ENCODE measurements around the gene CACNB1.

CACNB1 gene

GRCh38 chr17:39175695-39176093, 21.8 kb downstream of the CACNB1 start:
- 0 out of 2 replicates have a peak, but pooled peaks cover 7% of the 10 kb centered on the region for H3K4me1 ChIP-seq (ENCODE audit: control insufficient read depth, insufficient read depth, low read length)
- ChIA-PET CTCF (interaction anchor here (0.6 to 6.8 kb wide), 25 partner anchors 8 to 323 kb away, joined by 3 to 183 read pairs (median 7); partner anchors contain the start of genes ARL5C, CACNB1 and RPL19), POLR2A (interaction anchor here (0.6 to 2.3 kb wide), 4 partner anchors 11 to 329 kb away, joined by 3 to 10 read pairs (median 6); partner anchors contain the start of genes RPL19 and RPL23)
- no peak for TF ChIP-seq ZNF654 (tag by site-specific recombination; IDR thresholded peaks at IDR 0.05; ENCODE audit: low read depth)
- no peak for TF ChIP-seq SETDB1 (IDR thresholded peaks at IDR 0.05; ENCODE audit: insufficient read length, low read length)
- no peak for TF ChIP-seq GLIS2 (tag by site-specific recombination; IDR thresholded peaks at IDR 0.05)
- TF ChIP-seq PRDM1 (tag by site-specific recombination; IDR thresholded peaks at IDR 0.05): no peak
- no peak for TF ChIP-seq ZNF670 (tag by site-specific recombination; IDR thresholded peaks at IDR 0.05; ENCODE audit: low read depth)
- TF ChIP-seq ZNF16 (tag by site-specific recombination; IDR thresholded peaks at IDR 0.05; ENCODE audit: low read depth): no peak
- TF ChIP-seq, protein P1, sequence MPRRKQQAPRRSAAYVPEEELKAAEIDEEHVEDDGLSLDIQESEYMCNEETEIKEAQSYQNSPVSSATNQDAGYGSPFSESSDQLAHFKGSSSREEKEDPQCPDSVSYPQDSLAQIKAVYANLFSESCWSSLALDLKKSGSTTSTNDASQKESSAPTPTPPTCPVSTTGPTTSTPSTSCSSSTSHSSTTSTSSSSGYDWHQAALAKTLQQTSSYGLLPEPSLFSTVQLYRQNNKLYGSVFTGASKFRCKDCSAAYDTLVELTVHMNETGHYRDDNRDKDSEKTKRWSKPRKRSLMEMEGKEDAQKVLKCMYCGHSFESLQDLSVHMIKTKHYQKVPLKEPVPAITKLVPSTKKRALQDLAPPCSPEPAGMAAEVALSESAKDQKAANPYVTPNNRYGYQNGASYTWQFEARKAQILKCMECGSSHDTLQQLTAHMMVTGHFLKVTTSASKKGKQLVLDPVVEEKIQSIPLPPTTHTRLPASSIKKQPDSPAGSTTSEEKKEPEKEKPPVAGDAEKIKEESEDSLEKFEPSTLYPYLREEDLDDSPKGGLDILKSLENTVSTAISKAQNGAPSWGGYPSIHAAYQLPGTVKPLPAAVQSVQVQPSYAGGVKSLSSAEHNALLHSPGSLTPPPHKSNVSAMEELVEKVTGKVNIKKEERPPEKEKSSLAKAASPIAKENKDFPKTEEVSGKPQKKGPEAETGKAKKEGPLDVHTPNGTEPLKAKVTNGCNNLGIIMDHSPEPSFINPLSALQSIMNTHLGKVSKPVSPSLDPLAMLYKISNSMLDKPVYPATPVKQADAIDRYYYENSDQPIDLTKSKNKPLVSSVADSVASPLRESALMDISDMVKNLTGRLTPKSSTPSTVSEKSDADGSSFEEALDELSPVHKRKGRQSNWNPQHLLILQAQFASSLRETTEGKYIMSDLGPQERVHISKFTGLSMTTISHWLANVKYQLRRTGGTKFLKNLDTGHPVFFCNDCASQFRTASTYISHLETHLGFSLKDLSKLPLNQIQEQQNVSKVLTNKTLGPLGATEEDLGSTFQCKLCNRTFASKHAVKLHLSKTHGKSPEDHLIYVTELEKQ (tag by site-specific recombination; IDR thresholded peaks at IDR 0.05; ENCODE audit: borderline replicate concordance): no peak
- no peak for TF ChIP-seq KLF1 (tag by site-specific recombination; IDR thresholded peaks at IDR 0.05)
- TF ChIP-seq ZNF623 (tag by site-specific recombination; IDR thresholded peaks at IDR 0.05): peak; percentile 77
- TF ChIP-seq ZNF157 (tag by site-specific recombination; IDR thresholded peaks at IDR 0.05): 0 out of 2 replicates have a peak, but pooled peaks have one; percentile 10
- no peak for TF ChIP-seq ZNF692 (tag by site-specific recombination; IDR thresholded peaks at IDR 0.05)
- TF ChIP-seq ZNF610 (tag by site-specific recombination; IDR thresholded peaks at IDR 0.05; ENCODE audit: borderline replicate concordance): no peak
- TF ChIP-seq ZNF133 (tag by site-specific recombination; IDR thresholded peaks at IDR 0.05): no peak
- H3K4me3 ChIP-seq (ENCODE audit: low read depth, low read length): no peak overlapping the region
- H3K36me3 ChIP-seq (ENCODE audit: control insufficient read depth in 2 of 2, insufficient read depth in 1 of 2, low read length in 2 of 2): peaks cover 21 to 35% of the 10 kb centered on the region in 2 experiments; a peak in 2 of 3 replicates
- no peaks in the 10 kb centered on the region for H3K9me3 ChIP-seq (ENCODE audit: control insufficient read depth, insufficient read depth, low read depth, low read length)
- no peak overlapping the region for H3K27ac ChIP-seq (ENCODE audit: extremely low read depth, low read depth, low read length)

DNA sequence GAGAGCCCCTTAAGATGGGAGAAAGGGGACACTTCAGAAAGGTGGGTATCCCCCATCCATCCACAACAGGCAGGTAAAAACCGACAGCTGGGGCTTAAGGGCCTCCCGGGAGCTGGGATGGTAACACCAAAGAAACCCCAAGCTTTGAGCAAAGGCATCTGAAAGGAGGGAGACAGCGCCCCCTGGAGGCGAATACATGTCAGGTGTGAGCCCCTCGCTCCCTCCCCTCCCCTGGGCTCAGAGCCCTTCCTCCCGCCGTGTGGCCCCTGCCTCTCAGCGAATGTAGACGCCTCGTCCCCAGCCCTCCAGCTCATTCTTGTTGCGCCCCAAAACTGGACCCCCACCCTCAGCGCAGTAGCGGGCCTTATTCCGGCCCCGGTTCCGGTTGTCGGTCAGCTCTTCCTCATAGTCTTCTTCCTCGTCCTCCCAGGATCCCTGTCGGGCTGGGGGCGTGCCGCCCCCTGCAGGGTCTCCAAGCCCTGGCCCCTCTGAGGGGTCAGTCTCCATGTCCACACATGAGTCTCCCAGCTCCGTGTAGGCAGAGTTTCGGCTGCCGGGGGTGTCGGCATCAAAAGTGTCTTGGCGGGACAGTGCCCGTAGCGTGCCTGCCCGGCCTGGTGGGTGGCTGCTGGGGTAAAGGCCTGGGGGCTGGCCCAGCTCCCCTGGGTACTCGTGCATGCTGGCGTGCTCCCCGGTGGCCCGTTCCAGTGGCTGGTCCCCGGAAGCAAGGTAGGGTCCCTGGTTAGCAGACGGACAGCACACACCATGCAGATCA, 22.4 kb downstream of the CACNB1 start:
- CTCF ChIA-PET: interaction anchor here (0.5 to 6.8 kb wide), 53 partner anchors 9 to 449 kb away, joined by 3 to 183 read pairs (median 4); partner anchors contain the start of genes ARL5C, CACNB1, PSMB3 and RPL19
- H3K27ac ChIP-seq (ENCODE audit: extremely low read depth, low read depth, low read length): peak overlapping the region; percentile 11; the same call in 1 of the 2 replicates
- H3K36me3 ChIP-seq (ENCODE audit: control insufficient read depth in 2 of 2, insufficient read depth in 1 of 2, low read length in 2 of 2): peaks cover 15 to 35% of the 10 kb centered on the region in 2 experiments; a peak in 2 of 3 replicates
- 0 out of 2 replicates have a peak, but pooled peaks cover 7% of the 10 kb centered on the region for H3K4me1 ChIP-seq (ENCODE audit: control insufficient read depth, insufficient read depth, low read length)
- no peaks in the 10 kb centered on the region for H3K9me3 ChIP-seq (ENCODE audit: control insufficient read depth, insufficient read depth, low read depth, low read length)
- no peak overlapping the region for H3K4me3 ChIP-seq (ENCODE audit: low read depth, low read length)
- POLR2A ChIA-PET: interaction anchor here (0.5 to 2.3 kb wide), 8 partner anchors 8 to 321 kb away, joined by 3 to 18 read pairs (median 4); partner anchors contain the start of genes RPL19 and RPL23
- no peak for TF ChIP-seq ZNF658 (tag by site-specific recombination; IDR thresholded peaks at IDR 0.05)
- TF ChIP-seq KLF17 (tag by site-specific recombination; IDR thresholded peaks at IDR 0.05): peak; percentile 51; the same call in 1 of the 2 replicates
- peak; percentile 28 for TF ChIP-seq ZBTB8A (tag by site-specific recombination; IDR thresholded peaks at IDR 0.05)
- TF ChIP-seq ZNF24 (tag by site-specific recombination; IDR thresholded peaks at IDR 0.05): no peak
- no peak for TF ChIP-seq ZNF138 (tag by site-specific recombination; IDR thresholded peaks at IDR 0.05; ENCODE audit: borderline replicate concordance)
- TF ChIP-seq, protein P2, sequence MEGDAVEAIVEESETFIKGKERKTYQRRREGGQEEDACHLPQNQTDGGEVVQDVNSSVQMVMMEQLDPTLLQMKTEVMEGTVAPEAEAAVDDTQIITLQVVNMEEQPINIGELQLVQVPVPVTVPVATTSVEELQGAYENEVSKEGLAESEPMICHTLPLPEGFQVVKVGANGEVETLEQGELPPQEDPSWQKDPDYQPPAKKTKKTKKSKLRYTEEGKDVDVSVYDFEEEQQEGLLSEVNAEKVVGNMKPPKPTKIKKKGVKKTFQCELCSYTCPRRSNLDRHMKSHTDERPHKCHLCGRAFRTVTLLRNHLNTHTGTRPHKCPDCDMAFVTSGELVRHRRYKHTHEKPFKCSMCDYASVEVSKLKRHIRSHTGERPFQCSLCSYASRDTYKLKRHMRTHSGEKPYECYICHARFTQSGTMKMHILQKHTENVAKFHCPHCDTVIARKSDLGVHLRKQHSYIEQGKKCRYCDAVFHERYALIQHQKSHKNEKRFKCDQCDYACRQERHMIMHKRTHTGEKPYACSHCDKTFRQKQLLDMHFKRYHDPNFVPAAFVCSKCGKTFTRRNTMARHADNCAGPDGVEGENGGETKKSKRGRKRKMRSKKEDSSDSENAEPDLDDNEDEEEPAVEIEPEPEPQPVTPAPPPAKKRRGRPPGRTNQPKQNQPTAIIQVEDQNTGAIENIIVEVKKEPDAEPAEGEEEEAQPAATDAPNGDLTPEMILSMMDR (tag by site-specific recombination; IDR thresholded peaks at IDR 0.05): peak; percentile 78
- TF ChIP-seq ZNF23 (tag by site-specific recombination; IDR thresholded peaks at IDR 0.05; ENCODE audit: borderline replicate concordance): no peak
- no peak for TF ChIP-seq ZNF148 (tag by site-specific recombination; IDR thresholded peaks at IDR 0.05; ENCODE audit: borderline replicate concordance)
- no peak for TF ChIP-seq ZNF677 (tag by site-specific recombination; IDR thresholded peaks at IDR 0.05)
- no peak for TF ChIP-seq ZNF785 (tag by site-specific recombination; IDR thresholded peaks at IDR 0.05)

All from HEK293 (cell line).